NB4 (cell line): ENCODE data around the gene INTS15.

ENCODE experiments used
- CTCF ChIP-seq: IDR thresholded peaks from one replicate; pipeline ENCODE4 v1.5.1; 2012; ENCODE audit warnings: low read depth, low read length
- MYC ChIP-seq: IDR thresholded peaks from 2 replicates; pipeline ENCODE4 v1.6.1; 2011; ENCODE audit warnings: low read depth, low read length
- POLR2A ChIP-seq: IDR thresholded peaks from 2 replicates; pipeline ENCODE4 v1.6.1; 2011; ENCODE audit warnings: mild to moderate bottlenecking; ENCODE audit not compliant: insufficient read length; ENCODE audit errors: extremely low read depth
- TF ChIP-seq, protein P1 (sequence below): IDR thresholded peaks from 2 replicates; pipeline ENCODE4 v1.6.1; 2011; ENCODE audit warnings: low read depth, low read length

DNA sequence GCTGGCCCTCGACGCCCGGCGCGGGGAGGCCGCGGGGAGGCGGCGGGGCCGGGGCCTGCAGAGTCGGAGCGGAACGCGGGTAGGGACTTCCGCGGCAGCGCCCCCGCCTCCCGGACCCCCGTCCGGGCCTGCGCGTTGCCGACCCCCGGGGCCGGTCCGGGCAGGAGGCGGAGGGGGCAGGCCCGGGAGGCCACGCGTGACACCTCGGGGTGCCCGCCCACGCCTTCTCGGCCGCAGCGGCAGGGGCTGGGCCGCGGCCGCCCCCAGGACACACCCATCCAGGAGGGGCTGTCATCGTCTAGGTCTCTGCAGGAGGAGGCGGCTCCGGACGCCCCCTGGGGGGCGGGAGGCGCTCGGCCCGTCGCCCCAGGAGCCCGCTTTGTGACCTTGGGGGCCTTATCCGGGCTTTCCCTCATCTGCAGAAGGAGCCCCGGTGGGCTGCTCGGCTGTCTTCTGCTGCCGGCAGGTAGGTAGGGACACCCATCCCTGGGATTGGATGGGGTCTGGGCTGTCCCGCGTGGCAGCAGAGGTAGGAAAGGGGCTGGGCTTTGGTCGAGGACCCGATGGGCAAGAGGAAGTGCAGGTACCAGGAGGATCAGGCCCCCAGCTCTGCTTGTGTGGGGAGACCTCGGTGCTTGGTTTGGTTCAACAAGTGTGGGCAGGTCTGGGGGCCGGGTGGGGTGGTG lies 47.9 kb downstream of the INTS15 start:
- TF ChIP-seq CTCF (peak; percentile 54), POLR2A (no peak), MYC (no peak)
- TF ChIP-seq, protein P1, sequence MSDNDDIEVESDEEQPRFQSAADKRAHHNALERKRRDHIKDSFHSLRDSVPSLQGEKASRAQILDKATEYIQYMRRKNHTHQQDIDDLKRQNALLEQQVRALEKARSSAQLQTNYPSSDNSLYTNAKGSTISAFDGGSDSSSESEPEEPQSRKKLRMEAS = peak; percentile 53; the same call in 1 of the 2 replicates
